Epithelial cell of alveolus of lung (primary cell): ENCODE data around the gene DSP. TPM values are rescaled to one million over a fixed set of nuclear protein-coding genes. Genes with fewer than 3 reads are reported as not detected.

Experiments
- total RNA-seq: library from RNA; depleted of rRNA; stranded (reverse); fragments of >200 nt; gene quantifications from 2 replicates; pipeline ENCODE4 v1.2.1, GENCODE V29; 2015

Gene DSP, protein sequence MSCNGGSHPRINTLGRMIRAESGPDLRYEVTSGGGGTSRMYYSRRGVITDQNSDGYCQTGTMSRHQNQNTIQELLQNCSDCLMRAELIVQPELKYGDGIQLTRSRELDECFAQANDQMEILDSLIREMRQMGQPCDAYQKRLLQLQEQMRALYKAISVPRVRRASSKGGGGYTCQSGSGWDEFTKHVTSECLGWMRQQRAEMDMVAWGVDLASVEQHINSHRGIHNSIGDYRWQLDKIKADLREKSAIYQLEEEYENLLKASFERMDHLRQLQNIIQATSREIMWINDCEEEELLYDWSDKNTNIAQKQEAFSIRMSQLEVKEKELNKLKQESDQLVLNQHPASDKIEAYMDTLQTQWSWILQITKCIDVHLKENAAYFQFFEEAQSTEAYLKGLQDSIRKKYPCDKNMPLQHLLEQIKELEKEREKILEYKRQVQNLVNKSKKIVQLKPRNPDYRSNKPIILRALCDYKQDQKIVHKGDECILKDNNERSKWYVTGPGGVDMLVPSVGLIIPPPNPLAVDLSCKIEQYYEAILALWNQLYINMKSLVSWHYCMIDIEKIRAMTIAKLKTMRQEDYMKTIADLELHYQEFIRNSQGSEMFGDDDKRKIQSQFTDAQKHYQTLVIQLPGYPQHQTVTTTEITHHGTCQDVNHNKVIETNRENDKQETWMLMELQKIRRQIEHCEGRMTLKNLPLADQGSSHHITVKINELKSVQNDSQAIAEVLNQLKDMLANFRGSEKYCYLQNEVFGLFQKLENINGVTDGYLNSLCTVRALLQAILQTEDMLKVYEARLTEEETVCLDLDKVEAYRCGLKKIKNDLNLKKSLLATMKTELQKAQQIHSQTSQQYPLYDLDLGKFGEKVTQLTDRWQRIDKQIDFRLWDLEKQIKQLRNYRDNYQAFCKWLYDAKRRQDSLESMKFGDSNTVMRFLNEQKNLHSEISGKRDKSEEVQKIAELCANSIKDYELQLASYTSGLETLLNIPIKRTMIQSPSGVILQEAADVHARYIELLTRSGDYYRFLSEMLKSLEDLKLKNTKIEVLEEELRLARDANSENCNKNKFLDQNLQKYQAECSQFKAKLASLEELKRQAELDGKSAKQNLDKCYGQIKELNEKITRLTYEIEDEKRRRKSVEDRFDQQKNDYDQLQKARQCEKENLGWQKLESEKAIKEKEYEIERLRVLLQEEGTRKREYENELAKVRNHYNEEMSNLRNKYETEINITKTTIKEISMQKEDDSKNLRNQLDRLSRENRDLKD (N-terminal part only)
- total RNA-seq: 2.2 and 12.7 TPM in 2 replicates

DNA sequence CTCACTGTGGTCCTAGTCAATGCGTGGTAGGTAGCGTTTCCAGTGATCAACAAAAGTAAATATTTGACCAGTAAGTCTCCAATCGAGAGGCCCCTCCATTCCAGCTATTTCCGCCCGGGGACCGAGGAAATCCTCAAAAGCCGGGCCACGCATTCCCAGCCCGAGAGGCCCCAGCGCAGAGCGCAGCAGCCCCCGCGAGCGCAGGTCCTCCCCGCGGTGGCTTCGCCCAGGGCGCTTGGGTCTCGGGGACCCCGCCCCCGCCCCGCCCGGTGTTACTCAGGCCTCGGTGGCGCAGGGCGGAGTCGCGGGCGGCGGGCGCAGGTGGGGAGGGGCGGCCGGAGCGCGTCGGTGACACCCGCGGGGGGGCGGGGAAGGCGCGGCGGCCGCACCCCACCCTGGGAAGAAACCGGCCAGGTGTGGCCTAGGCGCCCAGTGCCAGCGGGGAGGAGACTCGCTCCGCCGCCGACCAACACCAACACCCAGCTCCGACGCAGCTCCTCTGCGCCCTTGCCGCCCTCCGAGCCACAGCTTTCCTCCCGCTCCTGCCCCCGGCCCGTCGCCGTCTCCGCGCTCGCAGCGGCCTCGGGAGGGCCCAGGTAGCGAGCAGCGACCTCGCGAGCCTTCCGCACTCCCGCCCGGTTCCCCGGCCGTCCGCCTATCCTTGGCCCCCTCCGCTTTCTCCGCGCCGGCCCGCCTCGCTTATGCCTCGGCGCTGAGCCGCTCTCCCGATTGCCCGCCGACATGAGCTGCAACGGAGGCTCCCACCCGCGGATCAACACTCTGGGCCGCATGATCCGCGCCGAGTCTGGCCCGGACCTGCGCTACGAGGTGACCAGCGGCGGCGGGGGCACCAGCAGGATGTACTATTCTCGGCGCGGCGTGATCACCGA is at the start of gene DSP:
DSP (plus strand) TSS at position 497 of the 890 bp plus-strand sequence; CDS start at position 742, 245 bp downstream.

DNA sequence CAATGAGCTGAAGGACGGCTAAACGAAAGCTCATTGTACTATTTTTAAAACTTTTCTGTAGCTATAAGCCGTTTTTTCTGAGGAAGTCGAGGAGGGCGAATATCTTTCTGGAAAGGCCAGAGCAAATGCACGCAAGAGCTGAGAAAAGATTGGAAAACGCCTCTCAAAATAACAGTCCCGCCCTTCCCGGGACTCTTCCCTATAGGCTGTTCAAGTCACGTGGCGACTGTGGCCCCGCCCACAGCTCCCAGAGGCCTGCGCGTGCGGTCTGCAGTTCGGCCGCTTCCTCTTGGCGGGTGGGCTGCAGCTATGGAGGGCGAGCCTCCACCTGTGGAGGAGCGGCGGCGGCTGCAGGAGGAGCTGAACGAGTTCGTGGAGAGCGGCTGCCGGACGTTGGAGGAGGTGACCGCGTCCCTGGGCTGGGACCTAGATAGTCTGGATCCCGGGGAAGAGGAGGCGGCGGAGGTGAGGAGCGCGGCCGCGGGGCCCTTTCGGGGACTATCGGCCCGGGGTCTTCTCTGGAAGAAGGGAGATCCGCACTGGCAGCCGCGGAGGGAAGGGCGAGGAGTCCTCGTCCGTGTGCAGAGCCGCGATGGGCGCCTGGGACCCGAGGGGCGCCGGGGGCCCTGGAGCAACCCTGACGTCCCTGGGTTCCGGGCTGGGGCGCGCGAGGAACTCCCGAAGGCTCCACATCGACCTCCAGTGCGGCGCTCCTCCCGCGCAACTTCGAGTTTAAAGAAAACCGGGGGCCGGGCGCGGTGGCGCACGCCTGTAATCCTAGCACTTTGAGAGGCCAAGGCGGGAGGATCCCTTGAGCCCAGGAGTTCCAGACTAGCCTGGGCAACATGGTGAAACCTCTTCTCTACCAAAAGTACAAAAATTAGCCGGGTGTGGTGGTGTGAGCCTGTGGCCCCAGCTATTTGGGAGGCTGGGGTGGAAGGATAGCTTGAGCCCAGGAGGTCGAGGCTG is 48.8 kb downstream of the DSP start, which contains the start of gene SNRNP48:
SNRNP48 (plus strand) TSS at position 250 of the 969 bp plus-strand sequence; CDS start at position 310, 60 bp downstream.

Other genes starting within 250 kb of the DSP start
- gene SSR1, start 228.5 kb upstream of the DSP start, total RNA-seq: 91.4 and 98.2 TPM in 2 replicates
- under 0.01 TPM in 1 of 2 replicates, not detected in the other for gene CAGE1, start 151.9 kb upstream of the DSP start, total RNA-seq
- gene RIOK1, start 151.9 kb upstream of the DSP start, total RNA-seq: 4.1 and 8.3 TPM in 2 replicates
- 6.3 and 10.9 TPM in 2 replicates for gene SNRNP48, start 48.5 kb downstream of the DSP start, total RNA-seq
- 1.2 and 1.7 TPM in 2 replicates for gene BMP6, start 184.4 kb downstream of the DSP start, total RNA-seq